HCEC 1CT (cell line): ENCODE measurements around the gene AURKAIP1.
"Not testable (repeated sequence)": the region's sequence is repeated elsewhere in the genome, so short reads cannot be mapped to it uniquely, and the experiment has no call there.

ENCODE experiments used
- DNase-seq: peaks from one replicate; pipeline ENCODE4 v3.0.0-alpha.2; 2017

Gene AURKAIP1

DNA sequence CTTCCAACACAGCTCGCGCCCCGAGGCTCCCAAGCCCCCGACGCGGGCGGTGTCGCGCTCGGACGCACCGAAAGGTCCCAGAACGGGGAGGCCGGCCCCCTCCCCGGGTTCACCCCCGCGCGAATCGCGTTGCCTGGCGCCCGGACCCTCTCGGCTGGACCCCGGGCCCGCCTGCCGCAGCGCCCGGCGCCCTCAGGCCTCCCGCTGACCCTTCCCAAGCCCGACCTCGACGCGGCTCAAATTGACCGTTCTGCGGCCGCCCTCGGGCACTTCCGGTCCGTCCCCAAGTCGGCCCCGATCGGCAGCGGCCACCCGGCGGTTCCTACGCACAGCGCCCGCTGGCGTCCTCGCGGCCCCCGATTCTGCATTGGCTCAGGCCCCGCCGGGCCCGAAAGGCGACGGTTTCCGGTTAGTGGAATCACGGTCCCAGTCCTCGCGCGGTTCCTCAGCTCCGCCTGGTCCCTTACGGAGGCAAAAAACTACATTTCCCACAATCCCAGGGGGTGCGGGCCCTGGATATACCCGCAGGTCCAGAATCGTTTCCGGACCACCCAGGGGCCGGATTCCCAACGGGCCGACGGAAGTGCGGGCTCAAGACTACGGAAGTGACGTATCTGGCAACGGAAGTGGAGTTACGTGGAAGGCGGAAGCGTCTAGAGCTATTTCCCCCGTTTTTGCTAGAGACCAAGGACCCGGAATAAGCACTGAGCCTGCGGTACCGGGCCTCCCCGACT, at the start of gene AURKAIP1:
Gene AURKAIP1, minus strand, starts transcription at position 279 of the 734 bp plus-strand sequence. CDS start 451 bp downstream, outside the sequence.
- peak; percentile 100 for DNase-seq

DNA sequence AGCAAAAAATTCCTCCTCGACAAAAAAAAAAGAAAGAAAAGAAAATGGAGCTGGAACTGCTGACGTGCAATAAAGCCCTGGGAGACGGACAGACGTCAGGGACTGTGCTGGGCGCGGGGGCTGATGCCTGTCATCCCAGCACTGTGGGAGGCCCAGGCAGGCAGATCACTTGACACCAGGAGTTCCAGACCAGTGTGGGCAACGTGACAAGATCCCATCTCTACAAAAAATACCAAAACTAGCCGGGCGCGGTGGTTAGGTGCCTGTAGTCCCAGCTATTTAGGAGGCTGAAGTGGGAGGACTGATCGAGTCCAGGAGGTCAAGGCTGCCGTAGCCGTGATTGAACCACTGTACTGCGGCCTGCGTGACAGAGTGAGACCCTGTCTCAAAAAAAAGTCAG, 49.7 kb upstream of the AURKAIP1 start:
- no peak for DNase-seq

DNA sequence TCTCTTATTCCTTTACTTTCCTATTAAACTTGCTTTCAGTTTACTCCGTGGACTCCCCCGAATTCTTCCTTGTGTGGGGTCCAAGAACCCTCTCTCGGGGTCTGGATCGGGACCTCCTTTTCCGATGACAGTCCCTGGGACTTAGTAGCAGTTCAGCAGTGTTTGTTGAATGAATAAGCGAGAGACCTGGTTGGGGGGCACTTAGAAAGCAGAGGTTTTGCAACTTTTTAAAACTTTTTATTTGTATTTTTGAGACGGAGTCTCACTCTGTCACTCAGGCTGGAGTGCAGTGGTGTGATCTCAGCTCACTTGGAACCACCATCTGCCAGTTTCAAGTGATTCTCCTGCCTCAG, 48.2 kb upstream of the AURKAIP1 start:
- no peak for DNase-seq

DNA sequence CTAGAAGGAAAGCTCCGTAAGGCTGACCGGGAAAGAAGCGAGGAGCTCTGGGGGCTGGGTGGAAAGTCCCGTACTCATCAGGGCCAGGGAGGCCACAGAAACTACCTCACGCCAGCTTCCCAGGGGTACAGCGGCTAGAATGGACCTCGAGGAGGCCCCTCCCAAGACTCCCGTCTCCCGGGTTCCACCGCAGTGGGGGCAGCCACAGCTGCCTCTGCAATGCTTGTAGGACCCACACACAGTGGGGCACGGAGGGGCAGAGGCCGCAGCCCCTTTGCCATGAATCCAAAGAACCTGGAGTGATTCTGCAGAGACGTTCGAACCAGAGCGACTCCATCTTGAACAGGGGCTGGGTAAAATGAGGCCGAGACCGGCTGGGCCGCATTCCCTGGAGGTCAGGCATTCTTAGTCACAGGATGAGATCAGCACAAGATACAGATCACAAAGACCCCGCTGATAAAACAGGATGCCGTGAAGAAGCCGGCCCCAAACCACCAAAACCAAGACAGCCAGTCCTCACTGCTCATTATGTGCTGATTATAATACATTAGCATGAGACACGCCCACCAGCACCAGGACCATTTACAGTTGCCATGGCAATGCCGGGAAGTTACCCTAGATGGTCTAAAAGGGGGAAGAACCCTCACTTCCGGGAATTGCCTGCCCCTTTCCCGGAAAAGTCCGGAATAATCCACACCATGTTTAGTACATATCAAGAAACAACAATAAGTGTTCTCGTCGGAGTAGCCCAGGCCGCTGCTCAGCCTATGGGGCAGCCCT, 47.6 kb upstream of the AURKAIP1 start:
- no peak for DNase-seq

DNA sequence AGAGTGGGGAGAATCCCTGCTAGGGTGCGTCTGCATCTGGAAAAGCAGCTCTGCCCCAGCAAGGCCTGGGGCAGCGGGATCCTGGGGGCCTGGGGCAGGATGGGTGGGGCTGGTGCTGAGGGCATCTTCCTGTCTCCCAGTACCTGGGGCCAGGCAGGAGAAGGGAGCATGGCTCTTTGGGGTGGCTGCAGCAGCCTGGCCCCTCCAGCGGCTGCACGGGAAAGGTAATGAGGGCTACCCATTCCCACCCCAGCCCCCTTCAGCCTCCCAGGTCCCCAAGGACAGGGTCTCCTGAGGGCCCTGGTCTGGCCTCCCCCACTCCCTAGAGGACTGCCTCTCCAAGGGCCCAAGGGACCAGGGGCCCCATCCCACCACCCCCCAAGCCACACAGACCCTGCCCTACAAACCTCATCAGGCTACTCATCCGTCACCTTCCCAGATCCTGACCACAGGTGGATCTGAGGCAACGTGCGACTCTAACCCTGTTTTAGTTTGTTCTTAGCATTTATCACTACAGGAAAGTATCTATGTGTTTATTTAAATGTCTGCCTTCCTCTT, 47.0 kb upstream of the AURKAIP1 start:
- DNase-seq, result no peak

DNA sequence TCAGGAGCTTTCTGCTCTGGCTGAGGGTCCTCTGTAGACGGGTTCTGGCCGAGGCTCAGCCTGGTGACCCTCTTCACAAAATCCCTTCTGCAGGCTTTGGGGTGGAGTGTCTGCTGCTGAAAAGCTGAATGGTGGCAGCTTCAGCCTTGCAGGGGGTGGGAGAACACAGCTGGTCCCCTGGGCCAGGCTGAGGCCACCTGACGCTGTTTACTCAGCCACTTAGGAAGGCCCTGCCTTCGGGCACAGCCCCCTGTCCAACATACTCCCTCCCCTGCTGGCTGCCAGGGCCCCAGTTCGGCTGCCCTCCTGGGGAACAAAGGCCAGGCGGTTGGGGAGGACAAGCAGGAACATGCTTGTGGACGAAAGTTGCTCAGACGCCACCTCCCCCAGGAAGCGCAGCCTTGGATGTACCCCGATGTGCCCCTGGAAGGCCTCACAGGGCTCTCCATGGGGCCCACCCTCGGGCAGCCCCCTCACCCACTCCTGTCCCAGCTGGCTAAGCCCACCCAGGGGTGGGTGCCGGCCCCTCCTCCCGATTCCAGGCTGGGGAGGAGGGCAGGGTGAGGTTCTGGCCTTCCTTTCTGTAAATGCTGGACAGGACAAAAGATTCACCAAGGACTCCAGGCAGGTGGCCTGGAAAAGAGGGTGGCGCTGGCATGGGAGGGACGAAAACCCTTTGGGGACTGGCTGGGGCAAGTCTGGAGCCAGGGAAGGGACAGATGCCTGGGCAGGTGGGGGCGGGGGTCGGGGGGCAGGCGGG, 46.3 kb upstream of the AURKAIP1 start, which contains the start of gene ANKRD65:
Gene ANKRD65, minus strand, starts transcription at position 130 of the 760 bp plus-strand sequence. CDS start 271 bp downstream, outside the sequence.
- DNase-seq, result no peak

DNA sequence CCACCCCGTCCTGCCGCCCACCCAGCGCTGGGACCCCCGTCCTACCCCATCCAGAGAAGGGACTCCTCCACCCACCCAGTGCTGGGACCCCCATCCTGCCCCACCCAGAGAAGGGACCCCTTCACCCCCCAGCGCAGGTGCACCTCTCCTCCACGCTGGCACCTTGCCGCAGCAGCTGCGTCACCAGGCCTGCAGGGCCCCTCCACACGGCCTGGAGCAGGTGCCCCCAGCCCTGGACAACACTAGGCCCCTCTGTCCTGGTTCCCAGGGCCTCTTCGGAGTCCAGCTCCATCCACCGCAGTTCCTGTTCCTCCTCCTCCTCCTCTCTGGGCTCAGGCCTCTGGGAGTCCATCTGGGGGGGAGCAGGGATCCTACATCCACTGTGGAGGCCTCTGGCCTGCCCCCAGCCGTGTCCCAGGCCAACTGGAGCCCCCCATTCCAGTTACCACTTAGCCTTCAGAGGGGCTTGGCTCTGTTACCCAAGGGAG, 45.7 kb upstream of the AURKAIP1 start:
- no peak for DNase-seq

DNA sequence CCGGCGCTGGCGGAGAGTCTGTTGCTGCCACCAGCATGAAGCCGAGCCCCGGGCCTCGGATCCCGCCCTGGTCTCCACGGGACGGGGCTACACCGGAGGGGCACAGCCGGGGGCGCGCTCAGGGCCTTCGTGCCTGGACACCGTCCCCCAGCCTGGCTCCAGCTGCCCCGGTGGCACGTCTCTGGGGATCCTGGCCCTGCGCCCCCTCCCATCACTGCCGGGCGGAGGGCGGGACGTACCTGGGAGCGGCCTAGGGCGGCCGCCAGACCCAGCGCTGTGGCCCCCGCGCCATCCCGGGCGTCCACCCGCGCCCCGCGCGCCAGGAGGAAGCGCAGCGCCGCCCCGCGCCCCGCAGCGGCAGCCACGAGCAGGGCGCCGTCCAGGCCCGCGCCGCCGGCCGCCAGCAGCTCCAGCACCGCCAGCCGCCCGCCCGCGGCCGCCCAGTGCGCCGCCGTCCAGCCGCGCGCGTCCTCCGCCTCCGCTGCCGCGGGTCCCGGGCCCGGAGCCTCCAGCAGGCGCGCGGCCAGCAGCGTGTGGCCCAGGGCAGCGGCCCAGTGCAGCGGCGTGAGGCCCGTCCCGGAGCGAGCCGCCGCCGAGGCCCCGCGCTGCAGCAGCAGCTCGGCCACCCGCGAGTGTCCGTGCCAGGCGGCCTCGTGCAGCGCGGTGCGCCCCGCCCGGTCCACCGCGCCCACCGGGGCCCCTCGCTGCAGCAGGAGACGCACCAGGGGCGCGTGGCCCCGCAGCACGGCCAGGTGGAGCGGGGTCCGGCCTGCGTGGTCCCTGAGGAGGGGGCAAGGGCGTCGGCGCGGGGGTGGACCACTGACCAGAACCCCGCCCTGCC, 45.0 kb upstream of the AURKAIP1 start:
- DNase-seq, result no peak

DNA sequence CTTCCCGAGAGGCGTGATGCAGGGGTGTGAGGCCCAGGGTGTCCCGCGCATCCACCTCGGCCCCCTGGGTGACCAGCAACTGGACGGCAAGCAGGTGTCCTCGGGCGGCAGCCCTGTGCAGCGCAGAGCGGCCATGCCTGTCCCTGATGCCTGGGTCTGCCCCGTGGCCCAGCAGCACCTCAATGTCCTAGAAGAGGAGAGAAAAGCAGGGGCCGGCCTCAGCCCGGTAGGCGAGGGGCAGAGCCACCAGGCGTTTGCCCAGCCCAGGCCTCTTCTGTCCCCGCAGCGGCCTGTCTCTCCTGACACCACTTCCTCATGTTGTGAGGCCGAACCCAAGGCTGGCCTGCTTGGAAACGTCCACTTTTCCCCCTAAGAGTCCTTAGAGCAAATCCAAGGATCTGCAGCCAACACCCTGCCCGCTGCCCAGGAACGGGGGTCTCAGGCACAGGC, 44.4 kb upstream of the AURKAIP1 start:
- no peak for DNase-seq

DNA sequence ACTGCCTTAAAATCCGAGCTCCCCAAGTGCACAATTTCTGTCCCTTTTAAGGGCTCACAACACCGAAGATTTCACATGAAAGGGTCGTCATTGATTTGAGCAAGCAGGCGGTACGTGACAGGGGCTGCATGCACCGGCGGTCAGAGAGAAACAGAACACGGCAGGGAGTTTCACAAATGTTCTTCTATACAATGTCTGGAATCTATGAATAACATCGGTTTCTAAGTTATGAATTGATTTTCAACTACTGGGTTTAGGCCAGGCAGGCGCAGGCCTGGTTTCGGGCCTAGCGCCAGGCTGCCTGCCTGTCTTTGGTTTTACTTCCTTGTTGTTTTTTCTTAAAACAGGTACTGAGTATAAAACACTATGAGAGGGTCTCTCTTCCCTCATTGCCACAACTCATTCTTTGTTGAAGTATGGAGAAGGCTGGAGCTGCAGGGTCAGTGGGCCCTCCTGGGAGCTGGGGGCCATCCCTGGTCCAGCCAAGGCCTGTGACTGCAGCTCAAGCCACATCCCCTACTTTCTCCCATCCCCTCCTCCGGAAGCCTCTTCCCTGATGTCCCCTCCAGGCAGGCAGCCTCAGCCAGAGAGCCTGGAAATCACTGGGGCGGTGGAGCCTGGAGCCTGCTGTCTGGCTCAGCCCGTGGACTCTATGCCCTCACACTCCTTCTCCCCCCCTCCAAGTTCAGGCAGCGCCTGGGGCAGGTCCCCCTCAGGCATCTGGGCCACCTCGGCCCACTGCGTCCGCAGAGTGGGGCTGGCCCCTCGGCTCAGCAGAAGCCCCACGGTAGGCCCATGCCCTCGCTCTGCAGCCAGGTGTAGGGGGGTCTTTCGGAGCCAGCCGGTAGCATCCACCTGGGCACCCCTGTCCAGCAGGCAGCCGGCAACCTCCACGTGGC, 43.7 kb upstream of the AURKAIP1 start:
- no peak for DNase-seq

DNA sequence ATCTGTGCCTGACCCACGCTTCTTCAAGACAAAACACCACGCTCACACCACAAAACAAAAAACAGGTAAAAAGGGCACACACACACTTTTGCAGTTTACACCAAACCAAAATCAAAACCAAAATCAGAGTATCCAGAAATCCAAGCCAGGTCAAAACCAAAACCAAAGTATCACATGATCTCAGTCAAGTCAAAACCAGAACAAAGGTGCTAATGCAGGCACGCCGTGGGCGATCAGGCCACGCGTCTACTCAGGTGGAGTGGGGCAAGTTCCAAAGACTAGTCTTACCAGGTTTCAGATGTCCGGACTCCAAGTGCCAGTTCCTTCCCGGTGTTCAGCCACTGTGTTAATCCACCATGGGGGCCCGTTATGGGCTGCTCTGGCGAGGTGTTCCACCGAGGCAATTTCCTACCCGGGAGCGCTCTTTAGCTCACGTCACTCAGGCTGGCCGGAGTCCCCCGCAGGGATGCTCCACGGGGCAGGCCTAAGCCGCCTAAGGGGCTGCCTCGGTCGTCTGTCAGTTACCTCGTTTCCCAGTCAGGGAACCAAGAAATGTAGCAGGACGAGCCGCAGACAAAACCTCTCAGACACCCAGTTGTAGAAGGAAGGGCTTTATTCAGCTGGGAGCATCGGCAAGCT, 42.9 kb upstream of the AURKAIP1 start:
- not testable (repeated sequence) for DNase-seq

DNA sequence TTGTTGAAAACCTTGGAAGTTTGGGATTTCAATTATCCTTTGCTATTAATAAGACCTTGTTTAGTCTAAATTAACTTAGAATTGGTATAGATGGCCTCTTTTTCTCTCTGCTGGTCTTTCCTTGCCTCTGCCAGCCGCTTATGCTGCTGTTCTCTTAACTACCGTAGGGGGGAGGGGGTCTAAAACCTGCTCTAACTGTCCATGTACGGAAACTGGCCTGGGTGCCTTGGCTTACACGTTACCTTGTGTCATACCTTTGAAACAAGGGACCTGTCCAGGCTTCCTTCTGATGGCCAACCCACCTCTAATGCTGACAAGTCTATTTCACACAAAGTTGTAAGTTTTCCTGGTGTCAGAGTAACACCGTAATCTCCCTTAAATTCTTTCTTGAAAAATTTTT, 42.4 kb upstream of the AURKAIP1 start:
- DNase-seq, result not testable (repeated sequence)

DNA sequence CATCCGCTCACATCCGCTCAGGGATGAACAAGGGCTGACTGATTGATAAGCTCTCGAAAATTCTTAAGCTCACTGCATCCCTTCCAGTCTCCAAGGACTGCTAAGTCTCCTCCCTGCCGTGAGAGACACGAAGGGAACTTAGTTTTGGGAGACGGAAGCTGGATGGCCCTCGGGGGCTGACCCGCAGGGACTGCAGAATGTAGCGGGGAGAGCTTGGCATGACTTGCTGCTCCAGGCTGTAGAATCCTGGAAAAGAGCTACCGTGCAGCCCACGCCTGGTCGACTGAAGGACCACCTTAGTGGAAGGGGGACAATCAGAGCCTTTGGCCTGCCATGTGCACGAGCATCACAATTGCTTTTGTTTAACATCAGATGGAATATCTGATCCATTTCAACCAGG, 40.7 kb upstream of the AURKAIP1 start:
- no peak for DNase-seq

DNA sequence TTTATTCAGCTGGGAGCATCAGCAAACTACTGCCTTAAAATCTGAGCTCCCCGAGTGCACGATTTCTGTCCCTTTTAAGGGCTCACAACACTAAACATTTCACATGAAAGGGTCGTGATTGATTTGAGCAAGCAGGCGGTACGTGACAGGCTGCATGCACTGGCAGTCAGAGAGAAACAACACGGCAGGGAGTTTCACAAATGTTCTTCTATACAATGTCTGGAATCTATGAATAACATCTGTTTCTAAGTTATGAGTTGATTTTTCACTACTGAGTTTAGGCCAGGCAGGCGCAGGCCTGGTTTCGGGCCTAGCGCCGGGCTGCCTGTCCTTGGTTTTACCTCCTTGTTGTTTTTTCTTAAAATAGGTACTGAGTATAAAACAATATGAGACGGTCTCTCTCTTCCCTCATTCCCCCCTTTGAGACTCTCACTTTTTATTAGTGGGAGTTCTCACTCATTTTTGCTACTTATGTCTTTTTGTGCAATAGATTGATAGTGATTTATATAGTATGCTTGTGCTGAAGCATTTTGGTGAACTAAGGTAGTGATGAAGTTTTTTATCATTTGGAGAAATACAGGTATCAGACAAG, 37.4 kb upstream of the AURKAIP1 start:
- DNase-seq, result not testable (repeated sequence)

DNA sequence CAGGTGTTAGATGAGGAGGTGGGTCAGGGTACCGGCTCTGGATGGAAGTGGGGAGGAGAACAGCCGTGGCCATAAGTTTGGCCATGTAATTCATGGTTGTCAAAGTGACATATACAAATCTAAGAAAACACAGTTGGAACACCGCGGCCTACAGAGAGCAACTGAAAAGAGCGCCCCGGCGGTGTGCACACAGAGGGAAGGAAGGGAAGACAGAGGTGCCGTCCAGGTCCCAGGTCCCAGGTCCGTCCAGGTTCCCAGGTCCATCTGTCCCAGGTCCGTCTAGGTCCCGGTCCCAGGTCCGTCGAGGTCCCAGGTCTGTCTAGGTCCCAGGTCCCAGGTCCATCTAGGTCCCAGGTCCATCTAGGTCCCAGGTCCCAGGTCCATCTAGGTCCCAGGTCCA, 36.6 kb upstream of the AURKAIP1 start:
- DNase-seq, result no peak

DNA sequence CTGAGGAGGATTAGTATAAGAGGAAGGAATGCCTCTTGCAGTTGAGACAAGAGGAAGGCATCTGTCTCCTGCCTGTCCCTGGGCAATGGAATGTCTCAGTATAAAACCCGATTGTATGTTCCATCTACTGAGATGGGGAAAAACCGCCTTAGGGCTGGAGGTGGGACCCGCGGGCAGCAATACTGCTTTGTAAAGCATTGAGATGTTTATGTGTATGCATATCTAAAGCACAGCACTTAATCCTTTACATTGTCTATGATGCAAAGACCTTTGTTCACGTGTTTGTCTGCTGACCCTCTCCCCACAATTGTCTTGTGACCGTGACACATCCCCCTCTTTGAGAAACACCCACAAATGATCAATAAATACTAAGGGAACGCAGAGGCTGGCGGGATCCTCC, 35.2 kb upstream of the AURKAIP1 start:
- not testable (repeated sequence) for DNase-seq

DNA sequence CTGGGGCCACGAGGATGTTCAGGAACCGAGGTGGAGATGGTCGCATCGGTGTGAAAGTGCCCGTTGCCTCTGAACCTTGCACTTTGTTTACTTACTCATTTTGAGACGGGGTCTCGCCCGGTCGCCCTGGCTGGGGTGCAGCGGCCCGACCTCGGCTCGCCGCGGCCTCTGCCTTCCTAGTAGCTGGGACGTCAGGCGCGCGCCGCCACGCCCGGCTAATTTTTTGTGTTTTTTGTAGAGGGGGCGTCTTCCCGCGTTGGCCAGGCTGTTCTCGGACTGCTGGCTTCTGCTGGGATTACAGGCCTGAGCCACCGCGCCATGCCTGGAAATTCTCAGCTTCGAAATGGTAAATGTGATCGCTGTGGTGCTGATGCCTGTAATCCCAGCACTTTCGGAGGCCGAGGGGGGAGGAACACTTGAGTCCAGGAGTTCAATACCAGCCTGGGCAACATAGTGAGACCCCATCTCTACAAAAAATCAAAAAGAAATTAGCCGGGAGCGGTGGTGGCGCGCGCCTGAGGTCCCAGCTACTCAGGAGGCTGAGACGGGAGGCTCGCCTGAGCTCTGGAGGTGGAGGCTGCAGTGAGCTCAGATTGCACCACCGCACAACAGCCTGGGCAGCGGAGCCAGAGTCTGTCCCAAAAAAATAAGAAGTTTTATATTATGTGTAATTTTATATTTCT, 32.8 kb upstream of the AURKAIP1 start:
- DNase-seq, result no peak

DNA sequence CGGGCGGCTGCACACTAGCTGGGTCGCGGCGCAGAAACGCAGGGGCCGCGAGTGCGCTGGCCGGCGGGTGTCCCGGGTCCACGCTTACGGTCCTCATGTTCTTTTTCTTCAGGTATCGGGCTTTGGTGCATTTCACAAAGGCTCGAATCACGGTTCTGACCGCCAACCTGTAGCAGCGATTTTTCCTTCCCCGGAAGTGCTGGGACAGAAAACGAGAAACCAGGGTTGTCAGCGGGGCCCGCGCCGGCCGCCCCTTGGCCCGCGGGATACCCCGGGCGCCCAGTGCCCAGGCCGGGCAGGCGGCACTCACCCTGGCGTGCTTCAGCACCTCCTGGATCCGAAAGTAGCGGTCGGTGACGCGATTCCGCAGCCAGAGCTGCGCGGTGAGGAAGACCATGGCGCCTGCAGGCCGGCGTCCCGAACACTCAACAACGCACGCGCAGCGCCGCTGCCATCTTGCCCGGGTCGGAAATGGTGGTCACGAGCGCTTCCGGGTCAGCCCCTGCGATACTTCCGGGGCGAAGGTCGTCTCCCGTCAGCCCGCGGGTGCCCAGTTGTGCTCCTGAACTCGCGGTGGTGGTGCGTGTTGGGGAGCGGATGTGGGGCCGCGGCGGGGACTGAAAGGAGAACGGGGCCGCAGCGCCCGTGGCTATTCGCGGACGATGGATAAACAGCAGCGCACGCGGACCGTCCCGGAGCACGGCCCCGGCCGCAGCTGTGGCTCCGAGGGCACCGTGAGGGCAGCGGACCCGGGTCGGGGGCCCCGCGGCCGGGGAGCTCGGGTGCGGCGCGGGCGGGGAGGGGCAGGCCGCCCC, 32.0 kb upstream of the AURKAIP1 start, which contains the start of gene MRPL20:
Gene MRPL20, minus strand, starts transcription at position 473 of the 815 bp plus-strand sequence. Its CDS starts 76 bp downstream, at position 397.
- DNase-seq, result peak; percentile 92
